Measurements from ENCODE around the gene WDTC1.

Gene WDTC1

DNA sequence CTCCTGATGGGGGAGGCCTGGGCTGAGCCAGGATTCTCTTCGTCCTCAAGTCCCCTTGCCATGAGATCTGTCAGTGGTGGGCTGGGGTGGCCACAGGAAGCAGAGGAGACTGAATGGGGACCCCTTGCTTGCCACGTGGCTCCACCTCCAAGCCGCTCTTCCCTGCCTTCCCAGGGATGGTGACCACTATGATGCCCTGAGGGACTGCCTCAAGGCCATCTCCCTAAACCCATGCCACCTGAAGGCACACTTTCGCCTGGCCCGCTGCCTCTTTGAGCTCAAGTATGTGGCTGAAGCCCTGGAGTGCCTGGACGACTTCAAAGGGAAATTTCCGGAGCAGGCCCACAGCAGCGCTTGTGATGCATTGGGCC lies 66.6 kb downstream of the WDTC1 start:
- DNase-seq (ENCODE audit: low read depth), result no peak

DNA sequence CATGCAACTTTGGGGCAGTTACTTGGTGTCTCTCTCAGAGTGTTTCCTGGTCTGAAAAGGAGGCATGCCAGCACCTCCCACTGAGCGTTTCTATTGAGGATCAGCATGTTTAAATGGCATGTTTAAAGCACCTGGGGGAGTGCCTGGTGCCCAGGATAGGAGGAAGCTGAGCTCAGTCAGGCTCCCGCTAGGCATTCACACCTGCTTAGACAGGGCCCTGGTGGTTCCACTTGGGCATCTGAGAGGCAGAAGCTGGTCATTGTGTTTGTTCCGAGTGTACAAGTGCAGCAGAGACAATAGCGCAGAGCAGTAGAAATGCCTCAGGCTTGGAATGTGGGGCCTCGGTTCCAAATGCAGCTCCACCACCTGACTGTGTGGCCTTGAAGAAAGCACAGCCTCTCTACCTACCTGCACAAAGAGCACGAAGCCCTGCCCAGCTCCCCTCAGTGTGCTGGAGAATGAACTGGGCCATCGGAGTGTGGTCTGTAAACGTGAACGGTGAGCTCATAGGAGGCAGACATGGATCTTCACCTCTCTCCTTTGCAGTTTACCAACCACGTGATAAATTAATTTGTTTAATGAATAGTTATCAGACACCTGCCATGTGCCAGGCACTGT lies 67.3 kb downstream of the WDTC1 start:
- DNase-seq (ENCODE audit: low read depth), result no peak

DNA sequence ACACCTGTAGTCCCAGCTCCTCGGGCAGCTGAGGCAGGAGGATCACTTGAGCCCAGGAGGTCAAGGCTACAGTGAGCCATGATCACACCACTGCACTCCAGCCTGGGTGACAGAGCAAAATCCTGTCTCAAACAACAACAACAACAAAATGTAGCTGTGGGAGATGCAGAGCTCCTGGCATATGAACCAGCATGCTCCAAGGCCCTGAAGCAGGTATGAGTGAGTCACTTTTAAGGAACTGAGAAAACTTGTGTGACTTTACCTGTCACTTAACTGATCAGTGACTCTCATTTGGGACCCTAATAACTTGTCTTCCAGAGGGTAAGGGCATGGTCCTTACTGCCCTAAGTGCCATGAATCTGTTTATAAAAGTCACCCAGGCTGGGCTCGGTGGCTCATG lies 68.2 kb downstream of the WDTC1 start:
- DNase-seq (ENCODE audit: low read depth), result no peak

DNA sequence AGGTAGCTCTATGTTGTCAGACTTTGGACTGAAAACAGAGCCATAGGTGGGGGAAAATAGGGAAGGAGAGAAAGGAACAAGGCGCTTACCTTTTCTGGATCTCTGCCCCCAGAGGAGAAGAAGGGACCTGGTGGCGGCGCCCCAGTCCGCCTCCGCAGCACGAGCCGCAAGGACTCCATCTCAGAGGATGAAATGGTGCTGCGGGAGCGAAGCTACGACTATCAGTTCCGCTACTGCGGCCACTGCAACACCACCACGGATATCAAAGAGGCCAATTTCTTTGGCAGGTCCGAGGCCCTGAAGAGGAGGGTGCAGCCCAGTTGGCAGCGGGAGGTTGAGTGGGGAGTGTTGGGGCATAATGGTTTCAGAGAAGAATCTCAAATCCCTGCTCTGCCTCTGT lies 69.1 kb downstream of the WDTC1 start:
- DNase-seq (ENCODE audit: low read depth), result no peak

DNA sequence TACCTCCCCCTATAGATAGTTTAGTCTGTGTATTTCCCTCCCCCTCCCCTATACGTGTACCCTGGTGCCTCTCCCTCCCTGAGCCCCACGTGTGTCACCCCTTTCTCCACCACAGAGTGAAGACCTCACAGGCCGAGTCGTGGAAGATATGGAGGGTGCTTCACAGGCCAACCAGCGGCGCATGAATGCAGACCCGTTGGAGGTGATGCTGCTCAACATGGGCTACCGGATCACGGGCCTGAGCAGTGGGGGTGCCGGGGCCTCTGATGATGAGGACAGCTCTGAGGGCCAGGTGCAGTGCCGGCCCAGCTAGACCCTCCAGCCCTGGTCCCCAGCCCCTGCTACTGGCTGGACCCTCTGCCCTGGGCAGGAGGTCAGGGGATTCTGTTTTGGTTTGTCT lies 71.6 kb downstream of the WDTC1 start:
- no peak for DNase-seq (ENCODE audit: low read depth)

DNA sequence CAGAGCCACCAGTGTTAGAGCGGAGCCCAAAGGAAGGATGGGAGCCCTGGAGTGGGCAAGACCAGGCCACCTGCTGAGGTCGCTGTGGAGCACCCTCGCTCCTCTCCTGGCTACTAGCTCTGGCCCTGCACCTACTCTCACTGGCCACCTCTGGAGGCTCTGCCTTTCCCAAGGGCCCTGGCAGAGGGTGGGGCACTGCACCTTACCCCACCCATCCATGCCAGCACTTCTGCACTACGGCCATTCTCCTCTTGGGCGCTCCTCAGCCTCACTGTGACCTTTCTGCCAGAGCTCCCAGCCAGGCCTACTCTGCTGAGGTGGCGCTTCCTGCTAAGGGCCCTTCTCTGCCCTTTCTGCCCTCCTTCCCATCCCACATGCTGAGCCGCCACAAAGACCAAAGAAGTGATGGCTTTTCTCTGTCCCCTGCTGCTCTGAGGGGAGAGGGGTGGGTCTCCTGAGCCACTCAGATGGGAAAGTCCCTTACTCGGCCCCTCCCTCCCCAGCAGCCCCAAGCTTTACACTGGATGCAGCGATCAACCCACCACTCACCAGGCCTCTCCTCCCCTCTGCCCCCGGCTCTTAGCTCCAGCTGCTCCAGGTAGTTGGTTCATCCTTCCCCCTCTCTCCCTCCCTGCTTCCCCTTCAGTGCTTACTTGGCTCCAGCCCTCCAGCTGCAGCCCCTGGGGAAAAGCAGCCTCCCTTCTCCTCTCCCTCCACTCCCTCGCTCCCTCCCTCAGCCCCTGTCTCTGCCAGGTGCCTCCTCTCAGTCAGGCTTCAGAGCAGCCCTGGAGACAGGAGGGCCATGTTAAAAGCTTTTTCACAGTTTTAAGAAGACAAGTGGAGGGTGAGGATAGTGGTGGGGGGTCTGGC lies 72.7 kb downstream of the WDTC1 start:
- no peak for DNase-seq (ENCODE audit: low read depth)

DNA sequence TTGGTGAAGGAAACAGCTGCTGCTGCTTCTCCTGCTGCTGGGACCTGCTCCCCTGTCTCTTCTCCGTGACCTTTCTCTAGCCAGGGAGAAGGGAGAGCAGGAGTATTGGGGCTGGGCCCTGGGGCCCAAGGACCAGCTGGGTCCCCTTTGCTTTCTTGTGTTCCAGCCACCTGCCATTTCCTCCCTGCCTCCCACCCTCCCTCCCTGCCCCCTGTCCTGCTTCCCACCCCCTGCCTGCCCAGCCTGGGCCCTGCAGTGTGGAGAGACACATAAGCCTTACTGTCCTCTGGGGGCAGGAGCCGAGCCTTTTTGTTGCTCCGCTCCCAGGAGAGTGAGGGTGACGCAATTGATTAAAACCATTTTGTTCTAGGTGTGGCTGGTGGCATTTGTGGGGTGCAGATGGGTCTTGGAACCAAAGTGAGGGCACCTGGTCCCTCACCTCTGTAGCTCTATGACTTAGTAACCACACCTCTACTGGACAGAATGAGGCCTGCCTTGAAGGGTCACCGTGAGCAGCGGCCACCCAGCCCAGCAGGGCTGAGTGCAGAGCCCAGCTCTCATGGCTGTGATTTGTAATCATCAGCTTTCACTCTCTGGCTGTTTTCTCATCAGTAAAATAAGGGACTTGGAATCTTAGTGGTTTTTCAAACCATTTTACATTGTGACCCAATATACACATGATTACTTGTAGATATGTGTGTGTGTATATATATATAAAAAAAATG lies 73.6 kb downstream of the WDTC1 start:
- DNase-seq (ENCODE audit: low read depth), result no peak

DNA sequence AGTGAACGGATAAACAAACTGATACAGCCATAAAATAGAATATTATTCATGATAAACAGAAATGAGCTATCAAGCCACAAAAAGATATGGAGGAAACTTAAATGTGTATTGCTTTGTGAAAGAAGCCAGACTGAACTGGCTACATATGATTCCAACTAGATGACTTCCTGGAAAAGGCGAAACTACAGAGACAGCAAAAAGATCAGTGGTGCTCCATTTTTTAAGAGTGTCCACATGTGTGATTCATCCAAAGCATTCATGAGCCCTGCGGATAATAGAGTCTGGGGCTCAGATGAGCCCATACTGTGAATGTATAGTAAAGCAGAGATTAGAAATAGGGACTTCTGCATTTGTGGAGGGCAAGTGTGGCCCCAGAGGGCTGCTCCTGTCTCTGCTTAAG lies 79.7 kb downstream of the WDTC1 start:
- no peak for DNase-seq (ENCODE audit: low read depth)

DNA sequence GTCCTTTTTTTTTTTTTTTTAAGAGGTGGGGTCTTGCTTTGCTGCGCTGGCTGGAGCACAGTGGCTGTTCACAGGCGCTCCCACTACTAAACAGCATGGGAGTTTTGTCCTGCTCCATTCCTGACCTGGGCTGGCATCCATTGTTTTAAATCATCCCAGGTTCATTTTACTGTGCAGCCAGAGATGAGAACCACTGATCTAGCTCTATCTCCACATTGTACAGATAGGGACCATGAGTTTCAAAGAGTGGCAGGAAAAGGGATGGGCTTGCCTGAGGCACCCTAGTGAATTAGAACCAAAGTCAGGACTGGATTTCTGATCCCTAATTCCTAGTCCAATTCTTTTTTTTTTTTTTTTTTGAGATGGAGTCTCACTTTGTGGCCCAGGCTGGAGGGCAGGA lies 80.3 kb downstream of the WDTC1 start:
- DNase-seq (ENCODE audit: low read depth), result no peak

DNA sequence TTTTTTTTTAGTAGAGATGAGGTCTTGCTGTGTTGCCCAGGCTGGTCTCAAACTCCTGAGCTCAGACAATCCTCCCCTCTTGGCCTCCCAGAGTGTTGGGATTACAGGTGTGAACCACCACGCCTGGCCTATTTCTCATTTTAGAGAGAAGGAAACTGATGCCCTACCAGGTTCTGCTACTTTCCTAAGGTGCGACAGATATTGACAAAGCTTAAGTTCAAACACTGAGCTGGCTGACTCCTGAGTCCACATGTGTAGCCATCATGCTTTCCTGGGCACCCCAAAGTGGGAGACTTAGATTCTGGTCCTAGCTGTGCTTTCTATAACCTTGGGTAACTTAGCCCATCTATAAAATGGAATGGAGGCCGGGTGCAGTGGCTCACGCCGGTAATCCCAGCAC lies 82.4 kb downstream of the WDTC1 start:
- DNase-seq (ENCODE audit: low read depth), result no peak

DNA sequence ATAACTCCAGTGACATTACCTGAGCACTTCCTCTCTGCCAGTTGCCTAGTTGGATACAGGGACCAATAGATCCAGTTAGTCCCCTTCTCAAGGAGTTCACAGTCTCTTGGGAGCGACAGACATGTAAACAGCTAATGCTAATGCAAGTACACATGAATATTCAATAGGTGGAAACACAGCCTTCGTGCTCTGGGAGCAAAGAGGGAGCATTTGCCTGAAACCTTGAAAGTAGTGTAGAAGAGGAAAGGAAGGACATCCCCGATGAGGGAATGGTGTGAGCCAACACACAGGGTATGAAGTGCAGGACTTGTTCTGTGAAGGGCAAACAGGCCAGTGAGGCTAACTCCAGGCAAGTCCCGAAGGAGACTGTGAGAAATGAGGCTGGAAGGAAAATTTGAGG lies 83.7 kb downstream of the WDTC1 start:
- no peak for DNase-seq (ENCODE audit: low read depth)

DNA sequence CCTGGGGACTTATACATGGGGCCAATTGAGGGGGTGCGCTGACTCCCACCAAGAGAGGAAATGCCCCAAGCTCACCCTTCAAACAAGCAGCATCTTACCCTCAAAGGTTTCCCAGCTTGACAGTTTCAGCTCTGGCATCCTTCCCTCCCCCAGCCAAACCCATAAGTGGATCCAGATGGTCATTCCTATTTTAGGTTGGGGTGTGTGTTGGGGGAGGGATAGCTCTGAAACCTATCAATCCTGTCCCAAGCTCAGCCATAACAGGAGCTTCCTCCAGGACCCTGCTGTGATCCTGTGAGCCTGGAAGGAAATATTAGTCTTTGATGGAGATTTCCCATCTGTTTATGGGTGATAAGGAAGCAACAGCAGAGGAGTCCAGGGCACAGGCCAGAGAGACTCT lies 84.2 kb downstream of the WDTC1 start:
- DNase-seq (ENCODE audit: low read depth), result no peak

DNA sequence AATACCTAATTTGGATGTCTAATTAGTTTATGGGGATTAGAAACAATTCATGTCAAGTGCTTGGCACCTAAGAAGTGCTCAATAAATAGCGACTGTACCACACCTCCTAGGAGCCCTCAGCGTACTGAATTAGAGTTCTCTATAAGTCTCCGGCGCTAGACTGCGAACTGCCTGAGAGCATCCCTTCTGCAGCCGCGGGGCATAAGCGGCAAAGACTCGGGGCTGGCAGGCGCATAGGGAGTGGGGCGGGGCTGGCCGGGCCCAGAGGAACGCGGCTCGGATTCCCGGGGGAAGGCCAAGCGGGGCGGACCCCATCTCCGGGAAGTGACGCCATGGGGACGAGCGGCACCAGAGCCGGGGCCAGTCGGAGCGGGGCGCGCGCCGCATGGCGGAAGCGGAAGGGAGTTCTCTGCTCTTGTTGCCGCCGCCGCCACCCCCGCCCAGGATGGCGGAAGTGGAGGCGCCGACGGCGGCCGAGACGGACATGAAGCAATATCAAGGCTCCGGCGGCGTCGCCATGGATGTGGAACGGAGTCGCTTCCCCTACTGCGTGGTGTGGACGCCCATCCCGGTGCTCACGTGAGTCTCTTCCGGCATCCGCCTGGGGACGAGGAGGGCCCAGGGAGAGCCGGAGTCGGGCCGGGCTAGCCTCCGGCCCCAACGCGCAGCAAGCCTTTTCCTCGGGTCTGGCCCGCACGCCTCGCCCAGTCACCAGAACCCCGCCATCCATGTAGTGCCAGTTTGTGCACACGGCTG lies 87.6 kb downstream of the WDTC1 start, which contains the start of gene TMEM222:
Gene TMEM222, plus strand, starts transcription at position 351 of the 756 bp plus-strand sequence. Its CDS starts 35 bp downstream, at position 386.
- DNase-seq (ENCODE audit: low read depth), result peak; percentile 99

DNA sequence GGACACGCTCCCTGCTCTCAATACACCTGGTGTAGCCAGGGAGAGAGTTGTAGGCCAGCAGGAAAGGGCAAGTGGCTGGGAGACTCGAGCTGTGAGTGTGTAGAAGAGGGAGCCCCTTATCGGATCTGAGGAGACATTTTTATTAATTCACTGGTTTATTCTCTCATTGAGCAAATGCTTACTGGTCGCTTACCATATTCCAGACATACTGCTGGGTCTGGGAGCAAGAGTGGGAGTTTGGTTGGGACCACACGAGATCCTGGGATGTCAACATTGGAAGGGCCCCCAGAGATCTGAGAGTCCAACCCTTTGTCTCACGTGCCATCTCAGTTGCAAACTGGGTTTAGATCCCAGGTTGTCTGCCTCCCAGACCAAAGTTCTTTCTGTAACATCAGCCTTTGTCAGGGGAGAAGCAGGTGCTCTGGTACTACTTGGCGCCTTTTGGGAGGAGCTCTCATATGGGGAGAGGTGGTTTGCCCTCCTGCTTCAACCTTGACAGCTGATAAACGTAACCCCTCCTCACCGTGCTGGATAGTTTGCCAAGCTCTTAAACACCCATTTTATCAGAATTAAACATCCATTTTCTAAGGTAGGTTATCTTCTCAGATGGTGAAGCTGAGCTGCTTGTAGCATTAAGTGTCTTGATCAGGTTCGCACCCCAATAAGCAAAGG lies 88.3 kb downstream of the WDTC1 start:
- DNase-seq (ENCODE audit: low read depth), result no peak

DNA sequence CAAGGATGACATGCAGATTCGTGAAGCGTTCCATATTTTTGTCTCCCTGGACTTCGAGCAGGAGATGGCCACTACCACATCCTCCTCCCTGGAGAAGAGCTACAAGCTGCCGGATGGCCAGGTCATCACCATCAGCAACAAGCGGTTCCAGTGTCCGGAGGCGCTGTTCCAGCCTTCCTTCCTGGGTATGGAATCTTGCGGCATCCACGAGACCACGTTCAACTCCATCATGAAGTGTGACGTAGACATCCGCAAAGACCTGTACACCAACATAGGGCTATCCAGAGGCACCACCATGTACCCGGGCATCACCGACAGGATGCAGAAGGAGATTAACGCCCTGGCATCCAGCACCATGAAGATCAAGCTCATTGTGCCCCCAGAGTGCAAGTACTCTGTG lies 90.9 kb downstream of the WDTC1 start:
- DNase-seq (ENCODE audit: low read depth), result no peak

DNA sequence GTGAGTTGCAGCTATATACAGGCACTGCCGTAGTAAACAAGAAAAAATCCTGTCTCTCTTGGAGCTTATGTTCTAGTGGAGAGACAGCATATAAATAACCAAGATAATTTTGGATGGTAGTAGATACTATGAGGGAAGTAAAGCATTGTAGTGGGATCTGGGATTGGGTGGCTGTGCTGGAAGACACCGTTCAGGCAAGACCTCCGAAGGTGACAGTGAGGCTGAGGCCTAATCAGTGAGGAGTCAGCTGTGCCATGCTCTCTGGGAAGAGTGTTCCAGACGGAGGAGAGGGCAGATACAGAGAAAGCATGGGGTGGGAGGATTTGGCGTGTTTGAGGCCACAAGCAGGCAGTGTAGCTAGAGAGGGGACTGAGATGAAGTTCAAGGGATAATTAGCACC lies 93.5 kb downstream of the WDTC1 start:
- DNase-seq (ENCODE audit: low read depth), result no peak

DNA sequence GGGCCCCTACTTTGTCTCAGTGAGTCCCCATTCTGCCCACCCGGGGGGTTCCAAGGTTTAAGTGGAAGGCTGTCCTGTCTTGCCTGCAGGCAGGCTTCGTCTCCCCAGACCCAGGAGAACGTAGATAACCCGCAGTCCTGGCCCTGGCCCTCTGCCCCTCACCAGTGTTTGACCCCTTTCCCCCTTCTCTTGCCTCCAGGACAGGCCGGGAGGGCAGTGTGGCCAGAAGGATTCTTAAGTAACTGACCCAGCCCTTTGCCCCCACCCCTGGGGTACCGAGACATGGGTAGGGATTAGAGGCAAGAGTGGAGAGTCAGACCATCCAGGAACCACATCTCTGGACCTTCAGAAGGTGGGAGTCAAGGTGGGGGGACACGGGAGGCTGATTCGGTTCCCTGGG lies 96.4 kb downstream of the WDTC1 start:
- DNase-seq (ENCODE audit: low read depth), result no peak

DNA sequence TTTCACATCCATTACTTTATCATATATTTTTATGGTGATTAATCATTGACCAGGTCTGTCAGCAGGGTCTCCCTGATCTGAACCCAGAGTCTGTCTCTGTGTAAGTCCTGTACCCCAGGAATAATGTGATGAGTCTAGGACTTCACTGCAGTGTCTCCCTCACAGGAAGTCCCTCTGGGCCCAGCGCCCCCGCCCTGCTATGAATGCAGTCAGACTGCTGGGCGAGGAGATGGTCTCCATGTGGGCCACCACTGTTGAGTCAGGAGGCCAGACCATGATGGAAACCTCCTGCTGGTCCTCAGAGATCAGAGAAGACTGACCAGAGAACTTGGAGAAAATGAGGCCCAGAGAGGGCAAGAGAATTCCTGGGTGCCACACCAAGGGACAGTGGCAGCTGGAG lies 97.0 kb downstream of the WDTC1 start:
- DNase-seq (ENCODE audit: low read depth), result no peak

DNA sequence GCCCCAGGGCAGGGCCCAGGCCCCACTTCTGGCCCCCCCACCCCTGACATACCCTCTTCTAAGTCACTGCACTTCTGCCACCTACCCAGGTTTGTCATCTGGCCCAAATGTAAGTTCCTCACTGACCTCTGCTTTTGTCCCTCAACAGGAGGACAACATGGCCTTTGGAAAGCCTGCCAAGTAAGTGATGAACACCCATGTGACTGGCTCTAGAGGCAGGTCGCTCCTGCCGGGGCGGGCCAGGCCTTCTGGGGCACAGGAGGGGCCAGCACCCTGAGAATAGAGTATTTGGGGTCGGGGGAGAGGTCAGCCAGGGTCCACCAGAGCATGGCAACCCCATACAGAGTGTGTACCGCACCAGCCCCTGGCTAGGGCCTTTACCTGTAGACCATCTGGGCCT lies 97.5 kb downstream of the WDTC1 start:
- no peak for DNase-seq (ENCODE audit: low read depth)

DNA sequence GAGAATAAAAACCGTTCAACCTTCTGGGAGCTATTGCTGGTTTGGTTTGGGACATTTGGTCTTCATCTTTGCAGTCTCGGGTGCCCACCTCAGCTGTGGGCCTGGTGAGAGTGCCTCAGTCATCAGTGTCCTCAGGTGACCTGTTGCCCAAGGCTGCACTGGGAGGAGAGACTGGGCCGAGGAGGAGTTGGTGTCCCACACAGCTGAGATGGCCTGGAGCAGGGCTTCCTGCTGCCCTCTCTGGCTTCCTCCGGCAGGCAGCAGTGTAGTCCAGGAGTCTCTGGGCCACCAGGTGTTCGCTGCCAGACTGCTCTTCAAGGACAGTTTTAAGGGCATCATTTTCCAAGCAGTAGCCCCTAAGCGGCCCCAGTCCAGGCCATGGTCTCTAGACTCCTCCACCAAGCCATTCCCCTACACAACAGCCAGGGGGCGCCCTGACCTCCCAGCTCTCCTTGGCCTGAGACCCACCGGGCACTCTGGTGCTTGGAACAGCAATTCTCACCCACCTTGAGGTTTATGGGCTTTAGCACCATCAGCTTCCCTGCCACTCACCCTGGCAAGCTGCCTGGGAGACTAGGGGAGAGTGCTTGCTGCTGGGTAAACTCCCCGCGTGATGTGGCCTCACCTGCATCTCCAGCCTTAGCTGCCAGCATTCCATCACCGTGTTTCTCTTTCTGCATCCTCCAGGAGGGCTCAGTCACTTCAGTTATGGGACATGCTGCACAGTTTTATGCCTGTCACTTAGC lies 98.3 kb downstream of the WDTC1 start:
- peak; percentile 39 for DNase-seq (ENCODE audit: low read depth)

DNA sequence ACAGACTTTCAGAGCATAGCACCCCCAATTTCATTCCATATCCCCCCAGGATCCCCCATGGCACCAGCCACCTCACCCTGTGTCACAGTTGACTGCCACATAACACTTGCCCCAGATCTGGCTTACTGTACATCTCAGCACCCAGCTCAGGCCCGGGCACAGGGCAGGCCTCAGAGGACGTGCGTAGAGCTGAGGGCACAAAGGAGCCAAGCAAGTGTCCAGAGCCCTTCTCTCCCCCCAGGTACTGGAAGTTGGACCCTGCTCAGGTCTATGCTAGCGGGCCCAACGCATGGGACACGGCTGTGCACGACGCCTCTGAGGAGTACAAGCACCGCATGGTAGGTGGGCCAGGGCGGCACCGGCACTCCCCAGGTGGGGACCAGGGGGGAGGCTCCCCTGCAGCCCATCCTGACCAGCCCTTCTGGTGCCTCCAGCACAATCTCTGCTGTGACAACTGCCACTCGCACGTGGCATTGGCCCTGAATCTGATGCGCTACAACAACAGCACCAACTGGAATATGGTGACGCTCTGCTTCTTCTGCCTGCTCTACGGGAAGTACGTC lies 99.4 kb downstream of the WDTC1 start:
- DNase-seq (ENCODE audit: low read depth), result no peak
